ENCODE results near the gene TNFSF12.

- TF ChIP-seq CTCF (IDR thresholded peaks at IDR 0.05) (no peak), USF2 (IDR thresholded peaks at IDR 0.05) (no peak), CHD2 (IDR thresholded peaks at IDR 0.05; ENCODE audit: low read length, partially characterized antibody) (no peak), EP300 (IDR thresholded peaks at IDR 0.05) (no peak), ESRRA (IDR thresholded peaks at IDR 0.05; ENCODE audit: borderline replicate concordance, low read length) (no peak), POLR2A (IDR thresholded peaks at IDR 0.05; ENCODE audit: low read length) (no peak), SREBF2 (IDR thresholded peaks at IDR 0.05) (no peak), POLR2AphosphoS2 (conservative IDR thresholded peaks at IDR 0.05; ENCODE audit: low read length) (no peak), NR3C1 (IDR thresholded peaks at IDR 0.05) (no peak), CHD4 (IDR thresholded peaks at IDR 0.05; ENCODE audit: borderline replicate concordance) (no peak), CEBPB (IDR thresholded peaks at IDR 0.05) (no peak), RAD21 (conservative IDR thresholded peaks at IDR 0.05 in 1 of 2, IDR thresholded peaks at IDR 0.05 in 1 of 2) (no peak)
- TF ChIP-seq, protein P1, sequence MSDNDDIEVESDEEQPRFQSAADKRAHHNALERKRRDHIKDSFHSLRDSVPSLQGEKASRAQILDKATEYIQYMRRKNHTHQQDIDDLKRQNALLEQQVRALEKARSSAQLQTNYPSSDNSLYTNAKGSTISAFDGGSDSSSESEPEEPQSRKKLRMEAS (IDR thresholded peaks at IDR 0.05), result no peak
- TF ChIP-seq, protein P2, sequence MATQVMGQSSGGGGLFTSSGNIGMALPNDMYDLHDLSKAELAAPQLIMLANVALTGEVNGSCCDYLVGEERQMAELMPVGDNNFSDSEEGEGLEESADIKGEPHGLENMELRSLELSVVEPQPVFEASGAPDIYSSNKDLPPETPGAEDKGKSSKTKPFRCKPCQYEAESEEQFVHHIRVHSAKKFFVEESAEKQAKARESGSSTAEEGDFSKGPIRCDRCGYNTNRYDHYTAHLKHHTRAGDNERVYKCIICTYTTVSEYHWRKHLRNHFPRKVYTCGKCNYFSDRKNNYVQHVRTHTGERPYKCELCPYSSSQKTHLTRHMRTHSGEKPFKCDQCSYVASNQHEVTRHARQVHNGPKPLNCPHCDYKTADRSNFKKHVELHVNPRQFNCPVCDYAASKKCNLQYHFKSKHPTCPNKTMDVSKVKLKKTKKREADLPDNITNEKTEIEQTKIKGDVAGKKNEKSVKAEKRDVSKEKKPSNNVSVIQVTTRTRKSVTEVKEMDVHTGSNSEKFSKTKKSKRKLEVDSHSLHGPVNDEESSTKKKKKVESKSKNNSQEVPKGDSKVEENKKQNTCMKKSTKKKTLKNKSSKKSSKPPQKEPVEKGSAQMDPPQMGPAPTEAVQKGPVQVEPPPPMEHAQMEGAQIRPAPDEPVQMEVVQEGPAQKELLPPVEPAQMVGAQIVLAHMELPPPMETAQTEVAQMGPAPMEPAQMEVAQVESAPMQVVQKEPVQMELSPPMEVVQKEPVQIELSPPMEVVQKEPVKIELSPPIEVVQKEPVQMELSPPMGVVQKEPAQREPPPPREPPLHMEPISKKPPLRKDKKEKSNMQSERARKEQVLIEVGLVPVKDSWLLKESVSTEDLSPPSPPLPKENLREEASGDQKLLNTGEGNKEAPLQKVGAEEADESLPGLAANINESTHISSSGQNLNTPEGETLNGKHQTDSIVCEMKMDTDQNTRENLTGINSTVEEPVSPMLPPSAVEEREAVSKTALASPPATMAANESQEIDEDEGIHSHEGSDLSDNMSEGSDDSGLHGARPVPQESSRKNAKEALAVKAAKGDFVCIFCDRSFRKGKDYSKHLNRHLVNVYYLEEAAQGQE (IDR thresholded peaks at IDR 0.05), result no peak
Measured at GRCh38 chr17:7499161-7499560, 49.7 kb upstream of the TNFSF12 start.

Data from A549 (cell line).